Measurements from ENCODE around the gene ZKSCAN8. TPM values are rescaled to one million over a fixed set of nuclear protein-coding genes. Genes with fewer than 3 reads are reported as not detected.

Gene ZKSCAN8
- total and polyA plus RNA-seq, 2 donors (not counting 1 experiment from before 2014, with no cell fraction given): 13.4 to 21.6 TPM

DNA sequence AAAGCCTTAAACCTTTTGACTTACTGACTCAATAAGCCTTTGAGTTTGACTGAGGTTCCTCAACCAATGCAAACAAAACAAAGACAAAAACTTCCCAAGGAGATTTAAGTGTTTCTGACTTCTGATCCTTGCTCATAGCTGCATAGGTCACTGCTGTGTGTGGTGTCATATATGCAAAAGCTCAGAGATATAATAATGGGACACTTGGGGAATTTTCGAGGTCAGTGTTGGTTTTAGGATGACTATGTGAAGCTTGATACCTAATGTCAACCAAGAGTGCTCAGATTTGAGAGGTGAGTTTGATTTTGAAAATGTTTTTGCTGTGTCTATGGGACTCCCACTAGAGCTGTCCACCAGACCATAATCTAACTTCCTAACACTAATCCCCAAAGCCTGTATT, 26.2 kb downstream of the ZKSCAN8 start:
- Histone ChIP-seq H3K9me3 (ENCODE audit: control insufficient read depth, insufficient read depth, low read depth, low read length) (no peaks in the 10 kb centered on the region), H3K27ac (ENCODE audit: insufficient read depth, low read length) (no peak overlapping the region)

GRCh38 chr6:28171271-28171670, 29.6 kb downstream of the ZKSCAN8 start:
- Histone ChIP-seq H3K4me3 (replicated peaks in 1 of 4; ENCODE audit: control extremely low read depth in 1 of 4, insufficient read depth in 1 of 4, low read depth in 3 of 4, low read length in 4 of 4) (no peak overlapping the region), H3K79me2 (ENCODE audit: control insufficient read depth, insufficient read depth, low read length) (no peaks in the 10 kb centered on the region), H3K36me3 (ENCODE audit: control insufficient read depth, insufficient read depth, low read length) (no peaks in the 10 kb centered on the region), H3K9me3 (ENCODE audit: control insufficient read depth, insufficient read depth, low read depth, low read length) (no peaks in the 10 kb centered on the region), H3K9ac (ENCODE audit: insufficient read depth, low read length) (no peak overlapping the region), H2AFZ (ENCODE audit: low read length) (no peak overlapping the region), H3K27ac (ENCODE audit: insufficient read depth, low read length) (no peak overlapping the region), H3K4me2 (ENCODE audit: extremely low read depth, insufficient read depth, low read length) (no peak overlapping the region), H4K20me1 (ENCODE audit: control insufficient read depth, extremely low read depth, insufficient read depth, low read length) (no peaks in the 10 kb centered on the region), H3K27me3 (ENCODE audit: control insufficient read depth, insufficient read depth, low read length) (no peaks in the 10 kb centered on the region), H3K4me1 (ENCODE audit: control insufficient read depth, extremely low read depth, insufficient read depth, low read length) (no peaks in the 10 kb centered on the region)
- DNase-seq (ENCODE audit: low read depth in 2 of 2): no peak
- TF ChIP-seq, protein P1, sequence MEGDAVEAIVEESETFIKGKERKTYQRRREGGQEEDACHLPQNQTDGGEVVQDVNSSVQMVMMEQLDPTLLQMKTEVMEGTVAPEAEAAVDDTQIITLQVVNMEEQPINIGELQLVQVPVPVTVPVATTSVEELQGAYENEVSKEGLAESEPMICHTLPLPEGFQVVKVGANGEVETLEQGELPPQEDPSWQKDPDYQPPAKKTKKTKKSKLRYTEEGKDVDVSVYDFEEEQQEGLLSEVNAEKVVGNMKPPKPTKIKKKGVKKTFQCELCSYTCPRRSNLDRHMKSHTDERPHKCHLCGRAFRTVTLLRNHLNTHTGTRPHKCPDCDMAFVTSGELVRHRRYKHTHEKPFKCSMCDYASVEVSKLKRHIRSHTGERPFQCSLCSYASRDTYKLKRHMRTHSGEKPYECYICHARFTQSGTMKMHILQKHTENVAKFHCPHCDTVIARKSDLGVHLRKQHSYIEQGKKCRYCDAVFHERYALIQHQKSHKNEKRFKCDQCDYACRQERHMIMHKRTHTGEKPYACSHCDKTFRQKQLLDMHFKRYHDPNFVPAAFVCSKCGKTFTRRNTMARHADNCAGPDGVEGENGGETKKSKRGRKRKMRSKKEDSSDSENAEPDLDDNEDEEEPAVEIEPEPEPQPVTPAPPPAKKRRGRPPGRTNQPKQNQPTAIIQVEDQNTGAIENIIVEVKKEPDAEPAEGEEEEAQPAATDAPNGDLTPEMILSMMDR (conservative IDR thresholded peaks at IDR 0.05 in 1 of 2, IDR thresholded peaks at IDR 0.05 in 1 of 2; ENCODE audit: low read depth in 1 of 2, low read length in 2 of 2): no peak
- TF ChIP-seq EZH2 (IDR thresholded peaks at IDR 0.05; ENCODE audit: low read length, missing control alignments): no peak

More for the DNA sequence above, 26.2 kb downstream of the ZKSCAN8 start:
- H3K4me2 ChIP-seq (ENCODE audit: extremely low read depth, insufficient read depth, low read length): no peak overlapping the region
- no peaks in the 10 kb centered on the region for H4K20me1 ChIP-seq (ENCODE audit: control insufficient read depth, extremely low read depth, insufficient read depth, low read length)
- H3K9ac ChIP-seq (ENCODE audit: insufficient read depth, low read length): no peak overlapping the region
- no peaks in the 10 kb centered on the region for H3K36me3 ChIP-seq (ENCODE audit: control insufficient read depth, insufficient read depth, low read length)
- H3K4me3 ChIP-seq (replicated peaks in 1 of 4; ENCODE audit: control extremely low read depth in 1 of 4, insufficient read depth in 1 of 4, low read depth in 3 of 4, low read length in 4 of 4): no peak overlapping the region
- TF ChIP-seq, protein P1 (conservative IDR thresholded peaks at IDR 0.05 in 1 of 2, IDR thresholded peaks at IDR 0.05 in 1 of 2; ENCODE audit: low read depth in 1 of 2, low read length in 2 of 2): no peak
- TF ChIP-seq EZH2 (IDR thresholded peaks at IDR 0.05; ENCODE audit: low read length, missing control alignments): no peak
- H2AFZ ChIP-seq (ENCODE audit: low read length): no peak overlapping the region
- H3K27me3 ChIP-seq (ENCODE audit: control insufficient read depth, insufficient read depth, low read length): no peaks in the 10 kb centered on the region
- H3K79me2 ChIP-seq (ENCODE audit: control insufficient read depth, insufficient read depth, low read length): no peaks in the 10 kb centered on the region
- H3K4me1 ChIP-seq (ENCODE audit: control insufficient read depth, extremely low read depth, insufficient read depth, low read length): no peaks in the 10 kb centered on the region
- DNase-seq (ENCODE audit: low read depth in 2 of 2): no peak

DNA sequence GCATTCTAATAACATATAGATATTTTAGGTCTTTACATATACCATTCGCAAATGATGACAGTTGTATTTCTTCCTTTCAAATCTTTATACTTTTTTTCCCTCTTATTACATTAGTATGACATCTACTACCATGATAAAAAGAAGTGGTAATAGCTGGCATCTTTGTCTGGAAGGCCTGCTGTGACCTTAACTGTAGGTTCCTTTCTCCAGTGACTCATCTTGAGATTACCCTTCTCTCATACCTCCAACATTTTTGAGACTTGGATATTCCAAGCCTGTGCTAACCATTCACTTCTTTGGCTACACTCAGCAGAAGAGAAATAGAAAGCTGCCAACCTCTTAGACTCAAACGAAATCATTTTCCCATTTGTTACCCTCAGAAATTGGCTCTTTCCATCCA, 30.3 kb downstream of the ZKSCAN8 start:
- Histone ChIP-seq H3K9me3 (ENCODE audit: control insufficient read depth, insufficient read depth, low read depth, low read length) (no peaks in the 10 kb centered on the region), H3K27ac (ENCODE audit: insufficient read depth, low read length) (no peak overlapping the region), H3K79me2 (ENCODE audit: control insufficient read depth, insufficient read depth, low read length) (no peaks in the 10 kb centered on the region), H3K4me2 (ENCODE audit: extremely low read depth, insufficient read depth, low read length) (no peak overlapping the region), H3K4me1 (ENCODE audit: control insufficient read depth, extremely low read depth, insufficient read depth, low read length) (no peaks in the 10 kb centered on the region), H3K4me3 (replicated peaks in 1 of 4; ENCODE audit: control extremely low read depth in 1 of 4, insufficient read depth in 1 of 4, low read depth in 3 of 4, low read length in 4 of 4) (no peak overlapping the region), H4K20me1 (ENCODE audit: control insufficient read depth, extremely low read depth, insufficient read depth, low read length) (no peaks in the 10 kb centered on the region), H3K9ac (ENCODE audit: insufficient read depth, low read length) (no peak overlapping the region), H2AFZ (ENCODE audit: low read length) (no peak overlapping the region), H3K36me3 (ENCODE audit: control insufficient read depth, insufficient read depth, low read length) (no peaks in the 10 kb centered on the region), H3K27me3 (ENCODE audit: control insufficient read depth, insufficient read depth, low read length) (no peaks in the 10 kb centered on the region)
- DNase-seq (ENCODE audit: low read depth in 2 of 2): no peak
- no peak for TF ChIP-seq EZH2 (IDR thresholded peaks at IDR 0.05; ENCODE audit: low read length, missing control alignments)
- TF ChIP-seq, protein P1 (conservative IDR thresholded peaks at IDR 0.05 in 1 of 2, IDR thresholded peaks at IDR 0.05 in 1 of 2; ENCODE audit: low read depth in 1 of 2, low read length in 2 of 2): no peak

Measured in fibroblast of lung (primary cell).